ENCODE results near the gene ARVCF. TPM values are rescaled to one million over a fixed set of nuclear protein-coding genes. Genes with fewer than 3 reads are reported as not detected.
A peak's percentile ranks its signal among the peaks of the same experiment; 100 is the strongest.

Gene ARVCF
- total RNA-seq, 1 experiment from 2014 or later: 14.9 TPM

- no peak for DNase-seq (ENCODE audit: low spot score)
- in situ Hi-C loops (cut with HindIII; ENCODE audit: low sequenced_read_pairs): no loop called here
Observed at GRCh38 chr22:20035375-20036083, 18.9 kb upstream of the ARVCF start.

- in situ Hi-C loops (cut with HindIII; ENCODE audit: low sequenced_read_pairs): no loop called here
- no peak for DNase-seq (ENCODE audit: low spot score)
Observed at GRCh38 chr22:20034143-20034542, 17.5 kb upstream of the ARVCF start.

- peak; percentile 23 for DNase-seq (ENCODE audit: low spot score)
- in situ Hi-C loops (cut with HindIII; ENCODE audit: low sequenced_read_pairs): no loop called here
Observed at GRCh38 chr22:20033045-20033706, 16.6 kb upstream of the ARVCF start.

GRCh38 chr22:20032407-20032991 is 15.9 kb upstream of the ARVCF start:
- DNase-seq (ENCODE audit: low spot score): no peak
- in situ Hi-C loops (cut with HindIII; ENCODE audit: low sequenced_read_pairs): no loop called here

GRCh38 chr22:20031732-20032406 is 15.2 kb upstream of the ARVCF start:
- DNase-seq (ENCODE audit: low spot score): no peak
- in situ Hi-C loops (cut with HindIII; ENCODE audit: low sequenced_read_pairs): no loop called here

- DNase-seq (ENCODE audit: low spot score): no peak
- in situ Hi-C loops (cut with HindIII; ENCODE audit: low sequenced_read_pairs): no loop called here
Observed at GRCh38 chr22:20029550-20030225, 13.1 kb upstream of the ARVCF start.

GRCh38 chr22:20028855-20029549 is 12.4 kb upstream of the ARVCF start:
- DNase-seq (ENCODE audit: low spot score): peak; percentile 78
- in situ Hi-C loops (cut with HindIII; ENCODE audit: low sequenced_read_pairs): no loop called here

GRCh38 chr22:20027966-20028854 is 11.6 kb upstream of the ARVCF start:
- DNase-seq (ENCODE audit: low spot score): no peak
- in situ Hi-C loops (cut with HindIII; ENCODE audit: low sequenced_read_pairs): no loop called here

- no peak for DNase-seq (ENCODE audit: low spot score)
- in situ Hi-C loops (cut with HindIII; ENCODE audit: low sequenced_read_pairs): no loop called here
Observed at GRCh38 chr22:20026996-20027601, 10.5 kb upstream of the ARVCF start.

GRCh38 chr22:20026204-20026908 is 9.7 kb upstream of the ARVCF start:
- DNase-seq (ENCODE audit: low spot score): no peak
- in situ Hi-C loops (cut with HindIII; ENCODE audit: low sequenced_read_pairs): no loop called here

GRCh38 chr22:20025401-20026203 is 9.0 kb upstream of the ARVCF start:
- in situ Hi-C loops (cut with HindIII; ENCODE audit: low sequenced_read_pairs): no loop called here
- no peak for DNase-seq (ENCODE audit: low spot score)

- in situ Hi-C loops (cut with HindIII; ENCODE audit: low sequenced_read_pairs): no loop called here
Observed at GRCh38 chr22:20024650-20025397, 8.2 kb upstream of the ARVCF start.

GRCh38 chr22:20024225-20024624 is 7.6 kb upstream of the ARVCF start:
- in situ Hi-C loops (cut with HindIII; ENCODE audit: low sequenced_read_pairs): no loop called here
- no peak for DNase-seq (ENCODE audit: low spot score)

More at GRCh38 chr22:20024650-20025397, 8.2 kb upstream of the ARVCF start:
- no peak for DNase-seq (ENCODE audit: low spot score)

GRCh38 chr22:20022978-20023613 is 6.5 kb upstream of the ARVCF start:
- DNase-seq (ENCODE audit: low spot score): no peak
- in situ Hi-C loops (cut with HindIII; ENCODE audit: low sequenced_read_pairs): no loop called here

Data from G401 (cell line).